Liver (tissue), 3 donors: ENCODE data around the gene DEFB113.

ENCODE experiments used
- CTCF ChIP-seq: fragments of 150-350 bp; IDR thresholded peaks from 2 replicates; pipeline ENCODE4 v1.5.1; 2017; ENCODE audit warnings: improper control_type of control experiment, low read depth, low read length; ENCODE audit not compliant: missing input control
- JUND ChIP-seq, 2 donors: IDR thresholded peaks; 2 replicates each; pipeline ENCODE4 v1.6.1; 2016; ENCODE audit warnings: antibody characterized with exemption in 2 of 2
- YY1 ChIP-seq: IDR thresholded peaks from 2 replicates; pipeline ENCODE4 v1.6.1; 2016; ENCODE audit warnings: antibody characterized with exemption, mild to moderate bottlenecking
- TF ChIP-seq, protein P1 (sequence below): IDR thresholded peaks from 2 replicates; pipeline ENCODE4 v1.6.1; 2016; ENCODE audit warnings: antibody characterized with exemption
- TF ChIP-seq, protein P2 (sequence below): IDR thresholded peaks from 2 replicates; pipeline ENCODE4 v1.6.1; 2016; ENCODE audit warnings: antibody characterized with exemption
- donor health status: healthy.
- donor health status: healthy.

DNA sequence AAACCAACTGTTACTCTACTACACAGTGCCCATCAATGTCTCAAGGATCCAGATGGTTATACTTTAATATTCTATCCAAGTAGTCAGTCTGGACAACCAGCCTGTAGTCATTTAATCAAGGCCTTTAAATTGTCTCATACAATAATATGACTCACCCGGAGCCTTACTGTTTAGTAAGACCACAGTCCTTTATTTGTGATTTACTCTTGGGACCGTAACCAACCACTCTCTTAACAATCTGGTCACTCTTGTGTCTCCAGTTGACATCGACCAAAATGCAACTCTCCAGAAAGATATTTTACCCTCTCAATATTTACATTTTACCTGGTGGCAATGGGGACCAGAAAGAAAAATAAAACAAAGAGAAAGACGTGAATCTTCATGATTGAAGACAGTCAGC is 20.4 kb downstream of the DEFB113 start:
- TF ChIP-seq, protein P1, sequence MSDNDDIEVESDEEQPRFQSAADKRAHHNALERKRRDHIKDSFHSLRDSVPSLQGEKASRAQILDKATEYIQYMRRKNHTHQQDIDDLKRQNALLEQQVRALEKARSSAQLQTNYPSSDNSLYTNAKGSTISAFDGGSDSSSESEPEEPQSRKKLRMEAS, result no peak
- TF ChIP-seq YY1 (no peak), CTCF (no peak), JUND (IDR thresholded peaks at IDR 0.05) (no peak)
- TF ChIP-seq, protein P2, sequence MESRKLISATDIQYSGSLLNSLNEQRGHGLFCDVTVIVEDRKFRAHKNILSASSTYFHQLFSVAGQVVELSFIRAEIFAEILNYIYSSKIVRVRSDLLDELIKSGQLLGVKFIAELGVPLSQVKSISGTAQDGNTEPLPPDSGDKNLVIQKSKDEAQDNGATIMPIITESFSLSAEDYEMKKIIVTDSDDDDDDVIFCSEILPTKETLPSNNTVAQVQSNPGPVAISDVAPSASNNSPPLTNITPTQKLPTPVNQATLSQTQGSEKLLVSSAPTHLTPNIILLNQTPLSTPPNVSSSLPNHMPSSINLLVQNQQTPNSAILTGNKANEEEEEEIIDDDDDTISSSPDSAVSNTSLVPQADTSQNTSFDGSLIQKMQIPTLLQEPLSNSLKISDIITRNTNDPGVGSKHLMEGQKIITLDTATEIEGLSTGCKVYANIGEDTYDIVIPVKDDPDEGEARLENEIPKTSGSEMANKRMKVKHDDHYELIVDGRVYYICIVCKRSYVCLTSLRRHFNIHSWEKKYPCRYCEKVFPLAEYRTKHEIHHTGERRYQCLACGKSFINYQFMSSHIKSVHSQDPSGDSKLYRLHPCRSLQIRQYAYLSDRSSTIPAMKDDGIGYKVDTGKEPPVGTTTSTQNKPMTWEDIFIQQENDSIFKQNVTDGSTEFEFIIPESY, result no peak
